ENCODE measurements around the gene NYNRIN.
"Not testable (repeated sequence)": the region's sequence is repeated elsewhere in the genome, so short reads cannot be mapped to it uniquely, and the experiment has no call there.

NYNRIN gene

DNA sequence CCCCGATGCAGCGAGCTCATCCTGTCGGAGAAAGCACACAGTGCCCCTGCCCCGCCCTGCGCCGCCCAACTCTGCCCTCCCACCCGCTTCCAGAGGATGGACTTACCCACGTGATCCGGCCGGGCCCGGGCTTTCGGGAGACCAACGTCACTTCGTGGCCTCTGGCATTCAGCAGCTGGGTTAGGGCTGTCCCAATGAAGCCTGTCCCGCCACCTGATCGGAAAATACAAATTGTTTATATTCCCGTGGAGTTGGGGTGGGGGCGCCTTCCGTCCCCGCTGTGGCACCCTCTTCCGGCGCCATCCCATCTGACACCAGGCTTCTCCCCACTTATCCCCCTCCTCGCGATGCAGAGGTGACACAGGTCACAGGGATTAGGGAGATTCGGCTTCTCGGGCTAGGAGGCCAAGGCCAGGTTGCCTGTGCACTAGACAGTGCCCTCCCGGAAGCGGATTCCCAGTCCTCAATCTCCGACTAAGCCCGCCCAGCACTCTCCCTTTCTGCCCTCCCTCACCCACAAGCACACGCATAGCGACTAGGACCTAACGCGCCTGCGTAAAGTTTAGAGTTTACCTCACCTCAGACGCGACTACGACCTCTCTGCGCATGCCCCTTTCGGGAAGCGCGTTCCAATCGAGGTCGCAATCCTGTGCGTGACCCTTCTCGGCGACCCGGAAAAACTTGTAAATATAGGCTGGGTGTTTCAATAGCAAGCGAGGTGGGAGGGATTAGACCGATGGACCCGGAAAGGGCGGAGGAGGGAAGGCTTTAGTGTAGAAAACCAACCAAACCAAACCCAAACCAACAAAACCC is 43.6 kb downstream of the NYNRIN start, which contains the start of gene SDR39U1:
Gene SDR39U1, minus strand, starts transcription at position 537 of the 813 bp plus-strand sequence. Its CDS starts 7 bp downstream, at position 530.
- no peaks in the 10 kb centered on the region for H3K27me3 ChIP-seq (ENCODE audit: control insufficient read depth, insufficient read depth, low read length)
- H3K9me3 ChIP-seq (ENCODE audit: control insufficient read depth, insufficient read depth, low read depth, low read length): no peaks in the 10 kb centered on the region
- H3K9ac ChIP-seq (ENCODE audit: low read length): peak within 1 kb of the TSS; percentile 94
- H3K27ac ChIP-seq (ENCODE audit: low read depth, low read length): peak within 1 kb of the TSS; percentile 88
- no peaks in the 10 kb centered on the region for H3K4me1 ChIP-seq (ENCODE audit: control insufficient read depth, insufficient read depth, low read length)
- H3K36me3 ChIP-seq (ENCODE audit: control insufficient read depth, insufficient read depth, low read length): peaks cover 40% of the 10 kb centered on the region
- peak within 1 kb of the TSS; percentile 85 for H3K4me3 ChIP-seq (ENCODE audit: low read depth, low read length)

DNA sequence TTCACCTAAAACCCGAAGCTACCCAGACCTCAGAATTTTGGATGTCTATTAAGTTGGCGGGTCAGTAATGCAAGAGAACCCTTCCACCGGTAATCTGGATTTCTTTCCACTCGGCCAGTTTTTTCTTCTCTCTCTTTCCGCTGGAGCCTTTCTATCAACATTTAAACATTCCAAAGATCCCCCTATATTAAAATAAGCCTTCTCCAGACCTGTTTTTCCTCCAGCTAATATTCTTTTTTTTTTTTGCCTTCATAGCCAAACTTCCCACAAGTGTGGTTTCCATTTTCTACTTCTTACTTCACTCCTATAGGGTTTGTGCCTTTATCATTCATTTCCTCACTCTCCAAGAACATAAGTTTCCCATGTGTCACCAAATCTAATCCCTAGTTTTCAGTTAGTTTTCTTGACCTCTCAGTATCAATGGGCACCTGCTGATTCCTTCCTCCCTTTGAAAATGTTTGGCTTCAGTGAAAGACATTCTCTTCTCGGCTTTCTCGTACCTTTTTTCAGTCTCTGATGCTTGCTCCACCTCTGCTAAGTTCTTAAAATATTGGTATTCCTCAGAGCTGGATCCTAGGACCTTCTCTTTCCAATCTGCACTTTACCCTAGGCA is 44.4 kb downstream of the NYNRIN start:
- Histone ChIP-seq H3K4me1 (ENCODE audit: control insufficient read depth, insufficient read depth, low read length) (no peaks in the 10 kb centered on the region), H3K36me3 (ENCODE audit: control insufficient read depth, insufficient read depth, low read length) (peaks cover 32% of the 10 kb centered on the region), H3K4me3 (ENCODE audit: low read depth, low read length) (peak overlapping the region; percentile 85), H3K9ac (ENCODE audit: low read length) (peak overlapping the region; percentile 65), H3K27me3 (ENCODE audit: control insufficient read depth, insufficient read depth, low read length) (no peaks in the 10 kb centered on the region), H3K27ac (ENCODE audit: low read depth, low read length) (peak overlapping the region; percentile 39; the same call in 1 of the 2 replicates), H3K9me3 (ENCODE audit: control insufficient read depth, insufficient read depth, low read depth, low read length) (no peaks in the 10 kb centered on the region)

DNA sequence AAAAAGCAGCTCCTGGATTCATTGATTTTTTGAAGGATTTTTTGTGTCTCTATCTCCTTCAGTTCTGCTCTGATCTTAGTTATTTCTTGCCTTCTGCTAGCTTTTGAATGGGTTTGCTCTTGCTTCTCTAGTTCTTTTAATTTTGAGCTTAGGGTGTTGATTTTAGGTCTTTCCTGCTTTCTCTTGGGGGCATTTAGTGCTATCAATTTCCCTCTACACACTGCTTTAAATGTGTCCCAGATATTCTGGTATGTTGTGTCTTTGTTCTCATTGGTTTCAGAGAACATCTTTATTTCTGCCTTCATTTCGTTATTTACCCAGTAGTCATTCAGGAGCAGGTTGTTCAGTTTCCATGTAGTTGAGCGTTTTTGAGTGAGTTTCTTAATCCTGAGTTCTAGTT is 52.0 kb downstream of the NYNRIN start:
- H3K4me1 ChIP-seq (ENCODE audit: control insufficient read depth, insufficient read depth, low read length); H3K36me3 ChIP-seq (ENCODE audit: control insufficient read depth, insufficient read depth, low read length); H3K4me3 ChIP-seq (ENCODE audit: low read depth, low read length); H3K27ac ChIP-seq (ENCODE audit: low read depth, low read length); H3K9ac ChIP-seq (ENCODE audit: low read length); H3K27me3 ChIP-seq (ENCODE audit: control insufficient read depth, insufficient read depth, low read length): not testable (repeated sequence)
- peaks cover 19% of the 10 kb centered on the region; the same call in 1 of the 2 replicates for H3K9me3 ChIP-seq (ENCODE audit: control insufficient read depth, insufficient read depth, low read depth, low read length)

DNA sequence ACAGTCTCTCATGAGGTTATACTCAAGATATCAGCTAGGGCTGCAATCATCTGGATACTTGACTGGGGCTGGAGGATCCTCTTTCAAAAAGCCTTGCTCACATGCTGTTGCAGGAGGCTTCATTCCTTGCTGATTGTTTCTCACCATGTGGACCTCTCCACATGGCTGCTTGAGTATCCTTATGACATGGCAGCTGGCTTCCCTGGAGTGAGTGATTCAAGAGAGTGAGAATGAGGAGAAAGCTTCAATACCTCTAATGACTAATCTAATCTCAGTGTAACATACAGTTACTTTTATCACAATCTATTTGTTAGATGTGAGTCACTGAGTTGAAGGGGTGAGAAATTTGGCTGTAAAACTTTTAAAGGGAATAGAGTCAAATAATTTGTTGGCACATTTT is 58.2 kb downstream of the NYNRIN start:
- no peaks in the 10 kb centered on the region for H3K27me3 ChIP-seq (ENCODE audit: control insufficient read depth, insufficient read depth, low read length)
- no peak overlapping the region for H3K27ac ChIP-seq (ENCODE audit: low read depth, low read length)
- peaks cover 24% of the 10 kb centered on the region for H3K9me3 ChIP-seq (ENCODE audit: control insufficient read depth, insufficient read depth, low read depth, low read length)
- H3K4me1 ChIP-seq (ENCODE audit: control insufficient read depth, insufficient read depth, low read length): no peaks in the 10 kb centered on the region
- H3K4me3 ChIP-seq (ENCODE audit: low read depth, low read length): no peak overlapping the region
- no peak overlapping the region for H3K9ac ChIP-seq (ENCODE audit: low read length)
- no peaks in the 10 kb centered on the region for H3K36me3 ChIP-seq (ENCODE audit: control insufficient read depth, insufficient read depth, low read length)

DNA sequence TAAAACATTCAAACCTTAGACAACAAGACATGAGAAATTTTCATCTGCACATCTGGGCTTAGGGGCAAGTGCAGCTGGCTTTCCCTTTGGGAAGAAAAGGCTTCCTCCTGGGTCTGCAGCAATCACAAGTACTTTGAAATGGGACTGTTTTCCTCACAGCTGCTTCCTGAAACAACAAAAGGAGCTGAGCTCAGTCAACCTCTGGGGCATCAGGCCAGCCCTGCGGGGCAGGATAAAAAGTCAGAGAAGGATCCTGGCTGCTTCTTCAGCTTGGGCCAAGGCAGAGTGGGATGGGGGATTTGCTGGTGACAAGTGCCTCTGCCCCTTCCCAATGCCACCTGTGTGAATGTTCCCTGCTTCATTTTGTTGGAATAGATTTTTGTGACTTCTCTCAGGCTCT is 59.9 kb downstream of the NYNRIN start:
- Histone ChIP-seq H3K4me3 (ENCODE audit: low read depth, low read length) (no peak overlapping the region), H3K9me3 (ENCODE audit: control insufficient read depth, insufficient read depth, low read depth, low read length) (peaks cover 14% of the 10 kb centered on the region), H3K36me3 (ENCODE audit: control insufficient read depth, insufficient read depth, low read length) (no peaks in the 10 kb centered on the region), H3K9ac (ENCODE audit: low read length) (no peak overlapping the region), H3K27me3 (ENCODE audit: control insufficient read depth, insufficient read depth, low read length) (no peaks in the 10 kb centered on the region), H3K4me1 (ENCODE audit: control insufficient read depth, insufficient read depth, low read length) (no peaks in the 10 kb centered on the region), H3K27ac (ENCODE audit: low read depth, low read length) (no peak overlapping the region)

DNA sequence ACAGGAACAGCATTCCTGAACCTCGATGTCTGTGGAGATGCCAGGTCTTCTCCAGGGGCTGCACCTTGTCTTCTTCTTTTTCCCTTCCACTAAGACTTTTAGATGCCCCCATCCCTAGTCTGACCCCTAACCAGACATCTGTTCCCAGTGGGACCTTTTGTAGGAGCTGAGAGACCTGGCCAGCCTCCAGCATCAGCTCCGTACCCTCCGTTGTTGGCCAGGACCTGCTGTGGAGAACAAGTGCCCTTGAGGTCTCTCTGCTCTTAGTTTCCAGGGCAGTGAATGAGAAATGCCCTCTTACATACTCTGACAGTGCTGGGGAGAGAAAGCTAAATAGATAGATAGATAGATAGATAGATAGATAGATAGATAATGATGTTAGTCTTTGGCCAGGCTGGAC is 60.5 kb downstream of the NYNRIN start:
- H3K27ac ChIP-seq (ENCODE audit: low read depth, low read length): no peak overlapping the region
- H3K4me3 ChIP-seq (ENCODE audit: low read depth, low read length): no peak overlapping the region
- no peaks in the 10 kb centered on the region for H3K36me3 ChIP-seq (ENCODE audit: control insufficient read depth, insufficient read depth, low read length)
- peaks cover 8% of the 10 kb centered on the region for H3K9me3 ChIP-seq (ENCODE audit: control insufficient read depth, insufficient read depth, low read depth, low read length)
- H3K4me1 ChIP-seq (ENCODE audit: control insufficient read depth, insufficient read depth, low read length): no peaks in the 10 kb centered on the region
- no peaks in the 10 kb centered on the region for H3K27me3 ChIP-seq (ENCODE audit: control insufficient read depth, insufficient read depth, low read length)
- no peak overlapping the region for H3K9ac ChIP-seq (ENCODE audit: low read length)

DNA sequence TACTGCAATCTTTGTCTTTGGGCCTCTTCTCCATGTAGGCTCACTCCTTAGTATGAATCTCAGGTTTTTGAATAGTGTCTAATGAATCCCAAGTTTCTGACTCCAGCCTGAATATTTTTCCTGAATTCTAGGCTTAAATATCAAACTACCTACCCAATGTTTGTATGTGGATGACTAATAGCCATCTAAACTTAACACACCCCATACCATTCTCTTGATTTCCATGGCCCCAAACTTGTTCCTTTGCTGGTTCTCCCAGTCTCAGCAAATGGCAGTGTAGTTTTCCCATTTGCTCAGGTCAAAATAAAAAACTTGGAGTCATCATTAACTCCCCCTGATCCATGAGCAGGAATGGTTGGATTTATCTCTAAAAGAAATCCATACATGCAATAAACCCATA is 62.5 kb downstream of the NYNRIN start:
- Histone ChIP-seq H3K27me3 (ENCODE audit: control insufficient read depth, insufficient read depth, low read length) (no peaks in the 10 kb centered on the region), H3K9me3 (ENCODE audit: control insufficient read depth, insufficient read depth, low read depth, low read length) (peaks cover 2% of the 10 kb centered on the region; the same call in 1 of the 2 replicates), H3K4me3 (ENCODE audit: low read depth, low read length) (no peak overlapping the region), H3K36me3 (ENCODE audit: control insufficient read depth, insufficient read depth, low read length) (no peaks in the 10 kb centered on the region), H3K27ac (ENCODE audit: low read depth, low read length) (no peak overlapping the region), H3K4me1 (ENCODE audit: control insufficient read depth, insufficient read depth, low read length) (no peaks in the 10 kb centered on the region), H3K9ac (ENCODE audit: low read length) (no peak overlapping the region)

DNA sequence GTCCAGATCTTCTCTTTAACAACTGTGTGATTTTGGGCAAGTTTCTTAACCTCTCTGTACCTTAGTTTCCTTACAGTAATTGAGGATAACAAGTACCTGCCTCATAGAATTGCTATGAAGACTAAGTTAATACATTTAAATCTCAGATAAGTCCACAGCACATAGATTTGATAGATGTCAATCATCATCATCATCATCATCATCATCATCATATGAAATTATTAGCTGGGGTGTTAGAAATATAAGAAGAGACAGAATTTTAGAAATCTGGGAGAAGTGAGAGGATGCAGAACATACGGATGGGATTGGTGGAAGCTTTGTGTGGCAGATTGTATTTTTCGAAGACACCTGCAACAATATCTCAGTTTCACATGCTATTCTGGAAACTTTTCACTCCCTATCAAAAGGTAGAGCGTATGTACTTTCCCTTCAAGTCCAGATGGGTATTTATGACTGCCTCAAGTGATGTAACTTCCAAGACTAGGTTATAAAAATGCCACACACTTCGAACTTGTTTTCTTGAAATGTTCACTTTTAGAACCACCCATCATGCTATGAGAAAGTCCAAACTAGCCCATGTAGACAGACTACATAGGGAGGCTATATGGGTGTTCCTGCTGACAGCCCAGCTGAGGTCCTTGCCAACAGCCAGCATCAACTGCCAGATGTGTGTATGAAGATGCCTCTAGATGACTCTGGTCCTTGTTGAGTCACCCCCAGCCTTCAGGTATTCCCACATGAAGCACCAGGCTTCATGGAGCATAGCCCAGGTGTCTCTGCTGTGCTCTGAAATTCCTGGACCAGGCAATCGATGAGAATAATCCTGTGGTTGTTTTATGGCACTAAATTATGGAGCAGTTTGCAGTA is 64.4 kb downstream of the NYNRIN start:
- Histone ChIP-seq H3K9ac (ENCODE audit: low read length) (no peak overlapping the region), H3K27ac (ENCODE audit: low read depth, low read length) (no peak overlapping the region), H3K4me3 (ENCODE audit: low read depth, low read length) (no peak overlapping the region), H3K4me1 (ENCODE audit: control insufficient read depth, insufficient read depth, low read length) (no peaks in the 10 kb centered on the region), H3K9me3 (ENCODE audit: control insufficient read depth, insufficient read depth, low read depth, low read length) (no peaks in the 10 kb centered on the region), H3K36me3 (ENCODE audit: control insufficient read depth, insufficient read depth, low read length) (no peaks in the 10 kb centered on the region), H3K27me3 (ENCODE audit: control insufficient read depth, insufficient read depth, low read length) (no peaks in the 10 kb centered on the region)

DNA sequence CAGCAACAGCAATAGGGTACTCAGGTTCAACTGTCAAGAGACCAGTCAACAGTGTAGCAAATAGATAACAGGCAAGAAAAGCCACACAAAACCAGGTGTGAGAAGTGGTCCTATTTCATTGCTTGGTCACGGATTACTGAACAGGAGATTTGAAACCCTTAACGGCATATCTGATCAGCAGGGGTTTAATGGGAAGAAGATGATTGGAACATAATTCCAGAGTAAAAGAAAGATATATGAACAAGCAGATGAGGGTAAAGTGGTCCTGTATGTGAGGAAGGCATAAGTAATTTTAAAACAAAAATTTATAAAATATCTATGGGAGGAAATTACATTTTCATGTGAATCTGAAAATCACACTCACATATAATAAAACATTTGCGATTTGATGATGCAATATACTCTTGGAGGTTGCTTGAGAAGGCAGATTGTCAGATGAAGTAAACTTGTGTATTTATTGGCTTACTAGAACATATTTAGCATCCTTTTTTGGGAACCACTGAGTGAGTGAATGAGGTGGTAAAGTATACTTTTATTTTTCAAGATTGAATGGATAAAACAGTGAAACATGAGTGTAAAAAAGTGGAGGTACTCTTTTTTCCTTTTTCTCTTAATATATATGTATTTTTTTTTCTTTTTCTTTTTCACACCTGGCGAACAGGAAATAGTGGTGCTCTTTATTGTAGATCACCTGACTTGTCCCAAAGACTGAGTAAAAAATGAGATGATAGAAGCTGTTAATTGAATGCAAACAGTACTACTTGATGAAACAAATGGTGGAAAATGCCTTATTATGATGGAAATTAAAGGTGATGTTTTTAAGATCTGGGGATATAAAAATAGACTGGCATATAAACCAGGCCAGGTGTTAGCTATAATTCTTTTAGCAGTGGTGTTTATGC is 65.3 kb downstream of the NYNRIN start:
- H3K36me3 ChIP-seq (ENCODE audit: control insufficient read depth, insufficient read depth, low read length): no peaks in the 10 kb centered on the region
- no peak overlapping the region for H3K9ac ChIP-seq (ENCODE audit: low read length)
- H3K27me3 ChIP-seq (ENCODE audit: control insufficient read depth, insufficient read depth, low read length): no peaks in the 10 kb centered on the region
- no peaks in the 10 kb centered on the region for H3K4me1 ChIP-seq (ENCODE audit: control insufficient read depth, insufficient read depth, low read length)
- no peaks in the 10 kb centered on the region for H3K9me3 ChIP-seq (ENCODE audit: control insufficient read depth, insufficient read depth, low read depth, low read length)
- no peak overlapping the region for H3K27ac ChIP-seq (ENCODE audit: low read depth, low read length)
- H3K4me3 ChIP-seq (ENCODE audit: low read depth, low read length): no peak overlapping the region

DNA sequence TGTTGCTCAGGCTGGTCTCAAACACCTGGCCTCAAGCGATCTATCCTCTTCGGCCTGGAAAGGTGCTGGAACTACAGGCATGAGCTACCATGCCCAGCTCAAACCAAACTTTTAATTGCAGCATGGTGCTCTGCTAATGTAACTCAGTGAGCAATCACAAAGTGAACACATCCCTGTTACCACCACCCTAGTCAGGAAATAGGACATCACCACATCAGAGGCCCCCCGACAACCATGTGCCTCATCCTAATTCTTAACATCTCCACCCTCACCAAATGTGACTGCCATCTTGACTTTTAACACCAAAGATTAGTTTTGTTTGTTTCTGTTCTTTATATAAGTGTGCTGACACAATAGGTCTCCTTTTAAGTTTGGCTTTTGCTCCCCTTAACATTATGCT is 66.6 kb downstream of the NYNRIN start:
- no peak overlapping the region for H3K27ac ChIP-seq (ENCODE audit: low read depth, low read length)
- no peaks in the 10 kb centered on the region for H3K4me1 ChIP-seq (ENCODE audit: control insufficient read depth, insufficient read depth, low read length)
- H3K9ac ChIP-seq (ENCODE audit: low read length): no peak overlapping the region
- no peaks in the 10 kb centered on the region for H3K36me3 ChIP-seq (ENCODE audit: control insufficient read depth, insufficient read depth, low read length)
- H3K4me3 ChIP-seq (ENCODE audit: low read depth, low read length): no peak overlapping the region
- no peaks in the 10 kb centered on the region for H3K9me3 ChIP-seq (ENCODE audit: control insufficient read depth, insufficient read depth, low read depth, low read length)
- H3K27me3 ChIP-seq (ENCODE audit: control insufficient read depth, insufficient read depth, low read length): no peaks in the 10 kb centered on the region

Measured in HUES6 (cell line).